HG02610 (cell line): ENCODE data around the gene SIGLEC12.
"Not testable (repeated sequence)": the region's sequence is repeated elsewhere in the genome, so short reads cannot be mapped to it uniquely, and the experiment has no call there.

Experiments used
- ATAC-seq: cut with Tn5 transposase; IDR thresholded peaks from one replicate; pipeline ENCODE4 v1.9.1; 2021; ENCODE audit warnings: mild to moderate bottlenecking, moderate library complexity; ENCODE audit not compliant: unreplicated experiment

SIGLEC12 gene

DNA sequence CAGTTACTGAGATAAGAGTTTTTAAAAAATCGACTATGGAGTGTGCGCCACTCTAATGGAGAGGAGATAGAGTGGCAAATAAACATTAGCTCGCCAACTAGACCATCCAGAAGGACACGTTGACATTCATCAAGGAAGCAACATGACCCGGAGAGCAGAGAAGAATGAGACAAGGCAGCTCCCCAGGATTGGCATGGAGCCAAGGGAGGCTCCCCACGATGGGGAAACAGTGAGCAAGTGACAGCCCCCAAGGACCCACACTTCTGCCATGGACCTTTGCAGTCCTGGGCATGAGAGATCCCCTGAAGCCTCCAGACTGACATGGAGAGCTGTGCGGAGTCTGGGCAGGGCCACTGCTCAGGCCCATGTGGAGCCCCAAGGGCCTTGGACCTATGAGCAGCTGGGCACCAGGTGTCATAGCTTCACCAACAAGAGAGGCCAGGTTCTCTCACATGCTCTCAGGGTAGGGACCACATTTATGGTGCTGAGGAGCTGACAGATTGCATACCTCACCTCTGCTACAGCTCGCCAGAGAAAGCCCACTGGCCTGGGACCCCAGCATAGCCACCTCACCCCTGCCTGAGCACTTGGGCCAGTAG lies 23.2 kb upstream of the SIGLEC12 start:
- no peak for ATAC-seq

DNA sequence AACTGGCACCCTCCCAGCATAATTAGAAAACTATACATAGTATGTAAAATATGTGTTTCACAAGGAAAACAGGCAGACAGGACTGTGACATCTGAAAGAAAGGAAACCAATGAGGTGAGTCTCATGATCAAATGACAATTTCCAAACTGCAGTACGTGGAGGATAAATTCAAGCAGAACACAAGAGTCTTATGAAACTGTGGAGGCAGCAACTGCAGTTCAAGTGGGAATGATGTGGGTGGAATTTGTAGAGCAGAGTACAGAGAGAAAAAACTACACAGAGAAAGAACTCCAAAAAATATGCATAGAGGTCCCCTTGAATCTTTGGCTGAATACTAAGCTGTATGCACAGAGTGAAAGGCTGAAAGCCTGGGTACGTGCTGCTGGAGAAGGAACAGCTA lies 20.2 kb upstream of the SIGLEC12 start:
- no peak for ATAC-seq

DNA sequence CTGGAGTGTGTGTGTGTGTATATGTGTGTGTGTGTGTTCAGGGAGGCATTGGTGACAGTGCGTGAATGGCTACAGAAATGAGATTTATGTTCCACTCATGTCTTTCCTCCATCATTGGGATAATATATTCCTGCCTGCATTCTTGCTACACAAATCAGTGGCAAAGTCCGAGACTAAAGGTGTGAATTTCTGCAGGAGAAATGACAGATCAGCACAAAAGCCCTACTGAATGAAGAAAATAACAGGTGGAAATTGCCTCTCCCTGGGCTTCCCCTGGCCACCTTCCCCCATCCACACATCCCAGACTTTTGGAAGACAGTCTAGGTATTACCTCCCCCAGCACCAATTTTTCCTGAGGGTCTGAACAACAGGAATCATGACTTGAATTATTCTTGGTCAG lies 19.8 kb upstream of the SIGLEC12 start:
- ATAC-seq, result no peak

DNA sequence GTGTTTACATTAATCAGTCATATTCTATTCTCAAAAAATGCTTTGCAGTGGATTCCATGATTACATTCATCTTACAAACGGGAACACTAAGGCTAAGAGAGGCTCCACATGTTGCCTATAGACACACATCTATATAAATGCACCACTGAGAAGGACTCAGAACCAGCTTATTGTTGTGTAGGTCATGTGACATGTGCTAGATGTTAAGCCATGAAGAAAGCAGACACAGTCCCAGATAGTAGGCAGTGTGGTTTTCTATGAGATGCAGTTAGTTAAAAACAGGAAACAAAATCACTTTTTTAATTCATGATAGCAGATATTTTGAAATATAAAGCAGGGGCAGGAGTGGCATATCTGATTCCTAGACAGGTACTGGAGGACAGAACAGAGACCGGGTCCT lies 19.1 kb upstream of the SIGLEC12 start:
- ATAC-seq, result no peak

DNA sequence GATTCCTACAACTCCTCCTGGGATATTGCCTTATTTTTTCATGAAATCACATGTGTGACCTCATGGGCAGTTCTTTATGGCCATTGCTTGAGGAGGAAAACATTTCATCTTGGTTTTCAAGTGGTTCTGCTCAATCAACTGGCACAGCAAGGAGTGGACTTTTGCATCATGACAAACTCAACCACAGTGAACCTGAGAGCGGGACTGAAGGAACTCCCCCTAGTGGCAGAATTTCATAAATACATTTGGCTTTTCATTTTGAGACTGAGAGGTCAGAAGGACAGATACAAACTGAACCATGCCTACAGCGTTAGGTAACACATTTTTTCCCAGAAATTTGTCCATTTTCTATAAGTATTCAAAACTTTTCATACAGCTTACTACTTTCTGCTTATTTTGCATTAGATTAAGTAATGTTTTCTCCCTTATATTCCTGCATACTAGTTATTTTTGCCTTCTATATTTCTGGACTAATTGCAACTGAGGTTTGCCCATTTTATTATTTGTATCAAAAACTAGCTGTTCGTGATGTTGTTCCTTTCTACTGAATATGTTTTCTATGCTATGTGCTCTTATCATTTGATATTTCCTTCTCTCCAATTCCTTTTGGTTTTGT lies 13.4 kb upstream of the SIGLEC12 start:
- ATAC-seq, result no peak

DNA sequence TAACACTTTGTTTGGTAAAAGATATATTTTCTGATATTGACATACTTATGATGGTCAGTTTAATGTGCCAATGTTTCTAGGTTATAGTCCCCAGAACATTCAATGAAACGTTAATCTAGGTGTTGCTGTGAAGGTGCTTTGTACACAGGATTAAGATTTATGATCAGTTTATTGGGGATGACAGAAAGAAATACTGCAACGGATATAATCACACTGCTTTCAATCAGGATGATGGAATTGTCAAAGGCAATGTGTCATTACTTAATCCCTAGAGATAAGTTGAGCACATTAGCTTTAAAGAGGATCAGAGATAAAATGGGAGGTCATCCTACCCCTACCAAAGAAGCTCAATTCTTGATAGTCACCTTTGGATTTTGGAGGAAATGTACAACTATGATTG lies 12.4 kb upstream of the SIGLEC12 start:
- ATAC-seq, result no peak

DNA sequence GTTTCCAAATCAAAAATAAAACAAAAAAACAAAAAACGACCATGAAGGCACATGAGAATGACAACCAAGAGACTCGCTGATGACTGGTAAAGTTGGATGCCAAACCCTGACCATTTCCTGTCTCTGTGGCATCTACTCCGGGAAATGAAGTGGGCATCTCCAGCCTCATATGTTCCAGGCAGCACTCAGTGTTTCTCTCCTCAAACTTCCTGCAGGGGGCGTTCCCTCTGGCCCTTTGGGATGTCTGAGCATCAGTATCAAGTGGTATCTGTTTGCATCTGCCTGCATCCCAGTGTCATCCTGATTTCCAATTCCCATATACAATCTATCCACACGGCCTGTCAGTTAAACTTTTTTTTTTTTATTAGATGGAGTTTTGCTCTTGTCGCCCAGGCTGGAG lies 9.8 kb upstream of the SIGLEC12 start:
- ATAC-seq, result no peak

DNA sequence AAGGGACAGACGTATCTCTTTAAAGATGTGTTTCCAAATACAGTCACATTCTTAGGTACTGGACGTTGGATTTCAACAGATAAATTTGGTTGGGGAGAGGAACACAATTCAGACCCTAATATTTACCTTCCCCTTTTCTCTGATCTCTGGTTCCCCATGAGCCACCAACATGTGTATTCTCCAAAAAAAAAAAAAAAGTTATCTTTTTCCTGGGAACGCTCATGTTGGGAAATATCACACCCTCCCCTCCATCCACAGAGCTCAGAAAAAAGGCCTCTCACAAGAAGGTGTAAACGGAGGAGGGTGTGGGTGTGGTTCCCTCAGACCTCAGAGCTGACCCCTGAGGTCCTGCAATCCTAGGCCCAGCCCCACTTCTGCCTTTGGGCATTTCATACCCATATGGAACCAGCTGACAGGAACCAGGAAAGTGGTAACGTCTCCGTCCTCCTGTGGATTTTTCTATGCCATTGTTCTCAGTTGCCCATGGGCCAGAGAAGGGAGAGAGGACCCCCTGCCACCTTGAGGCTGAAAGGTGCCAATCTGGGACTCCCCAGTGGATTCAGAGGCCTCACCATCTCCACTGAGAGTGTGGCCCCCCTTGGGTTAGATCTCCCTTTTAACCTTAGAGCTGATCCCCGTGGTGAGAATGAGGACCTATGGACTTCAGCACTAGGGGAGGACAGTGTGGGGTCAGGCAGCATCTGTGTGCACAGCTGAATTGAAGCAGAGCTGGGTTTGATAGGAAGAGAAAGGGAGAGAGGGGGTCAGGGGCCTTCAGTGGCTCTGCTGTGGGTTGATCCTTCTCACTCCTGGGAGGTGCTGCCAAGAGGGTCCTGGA lies 8.4 kb upstream of the SIGLEC12 start:
- ATAC-seq, result no peak

DNA sequence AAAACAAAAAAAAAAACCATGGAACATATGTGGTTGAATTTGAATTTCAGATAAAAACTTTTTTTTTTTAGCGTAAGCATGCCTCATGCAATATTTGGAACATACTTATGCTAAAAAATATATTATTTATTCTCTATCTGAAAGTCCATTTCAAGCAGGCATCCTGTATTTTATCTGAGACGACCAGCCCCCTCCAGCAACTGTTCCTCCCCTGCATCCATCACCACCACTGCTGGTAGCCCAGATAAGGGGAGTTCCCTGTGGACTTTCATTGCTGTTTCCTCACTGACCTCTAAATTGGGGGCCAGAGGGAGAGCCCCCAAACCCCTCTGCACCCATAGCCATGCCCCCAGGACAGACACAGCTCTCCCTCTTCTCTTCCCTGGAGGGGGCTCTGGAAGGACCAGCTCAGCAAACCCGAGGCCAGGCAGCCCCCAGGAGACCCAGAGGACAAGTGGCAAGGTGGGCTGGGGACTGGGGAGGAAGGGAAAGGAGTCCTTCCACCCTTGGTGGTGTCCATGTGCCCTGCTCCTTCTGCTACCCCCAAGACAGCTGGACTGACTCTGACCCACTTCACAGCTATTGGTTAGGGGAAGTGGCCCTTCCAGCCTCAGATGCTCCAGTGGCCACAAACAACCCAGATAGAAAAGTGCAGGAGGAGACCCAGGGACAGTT lies 6.6 kb upstream of the SIGLEC12 start:
- ATAC-seq, result no peak

DNA sequence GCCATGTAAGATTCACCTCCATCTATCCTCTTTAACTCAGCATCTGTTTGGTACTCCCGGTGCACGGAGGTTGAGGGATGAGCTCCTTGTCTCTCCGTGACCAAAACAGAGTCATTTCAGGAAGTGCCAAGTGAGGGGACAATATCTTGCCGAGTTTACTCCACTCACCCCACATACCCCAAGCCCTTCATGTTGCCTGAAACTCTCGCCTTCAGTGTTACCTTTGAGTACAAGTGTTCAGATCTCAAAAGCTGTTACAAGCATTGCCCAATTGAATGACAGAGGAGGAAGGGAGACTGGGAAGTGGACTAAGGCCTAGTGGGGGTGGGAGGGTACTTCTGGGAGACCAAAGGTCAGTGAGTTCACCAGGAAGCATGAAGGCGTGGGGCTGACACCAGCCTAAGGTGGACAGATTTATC lies 6.0 kb upstream of the SIGLEC12 start:
- no peak for ATAC-seq

DNA sequence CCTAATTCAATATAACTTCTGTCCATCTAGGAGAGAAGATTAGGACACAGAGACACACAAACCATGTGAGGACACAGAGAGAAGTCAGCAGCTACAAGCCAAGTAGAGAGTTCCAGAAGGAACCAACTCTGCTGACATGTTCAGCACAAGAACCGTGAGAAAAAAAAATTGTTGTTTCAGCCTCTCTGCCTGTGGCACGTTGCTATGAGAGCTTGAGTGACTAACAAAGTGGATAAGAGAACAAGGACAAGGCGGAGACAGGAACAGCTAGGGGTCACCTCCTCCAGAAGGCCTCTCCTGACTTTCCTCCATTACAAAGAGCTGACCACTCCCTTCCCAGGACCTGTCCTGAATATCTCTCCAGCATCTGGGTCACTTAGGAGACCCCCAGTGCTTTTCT lies 5.6 kb upstream of the SIGLEC12 start:
- no peak for ATAC-seq

DNA sequence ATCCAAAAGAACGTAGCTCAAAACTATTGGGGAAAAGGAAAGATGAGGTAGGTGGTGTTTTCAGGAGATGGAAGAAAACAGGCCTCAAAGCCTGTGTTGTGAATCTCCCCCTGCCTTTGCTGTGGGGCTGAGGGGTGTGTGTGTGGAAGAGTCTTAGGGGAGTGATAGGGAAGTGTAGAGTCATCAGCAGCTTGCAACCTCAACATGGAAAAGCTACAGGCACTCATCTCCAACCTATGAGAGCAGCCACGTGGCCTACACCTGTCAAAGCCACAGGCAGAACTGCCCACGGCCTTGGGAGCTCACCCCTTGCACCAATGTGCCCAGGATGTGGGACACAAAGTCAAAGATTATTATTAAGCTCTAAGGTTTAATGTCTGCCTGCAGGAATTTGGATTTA lies 4.3 kb upstream of the SIGLEC12 start:
- no peak for ATAC-seq

DNA sequence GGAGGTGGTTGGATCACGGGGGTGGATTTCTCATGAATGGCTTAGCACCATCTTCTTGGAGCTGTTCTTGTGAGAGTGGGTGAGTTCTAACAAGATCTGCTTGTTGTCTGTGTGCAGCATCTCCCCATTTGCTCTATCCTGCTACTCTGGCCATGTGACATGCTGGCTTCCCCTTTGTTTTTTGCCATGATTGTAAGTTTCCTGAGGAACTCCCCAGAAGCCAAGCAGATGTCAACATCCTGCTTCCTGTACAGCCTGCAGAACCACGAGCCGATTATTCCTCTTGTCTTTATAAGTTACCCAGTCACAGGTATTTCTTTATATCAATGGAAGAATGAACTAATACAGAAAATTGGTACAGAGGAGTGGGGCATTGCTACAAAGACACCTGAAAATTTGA lies 2.3 kb upstream of the SIGLEC12 start:
- ATAC-seq, result no peak

DNA sequence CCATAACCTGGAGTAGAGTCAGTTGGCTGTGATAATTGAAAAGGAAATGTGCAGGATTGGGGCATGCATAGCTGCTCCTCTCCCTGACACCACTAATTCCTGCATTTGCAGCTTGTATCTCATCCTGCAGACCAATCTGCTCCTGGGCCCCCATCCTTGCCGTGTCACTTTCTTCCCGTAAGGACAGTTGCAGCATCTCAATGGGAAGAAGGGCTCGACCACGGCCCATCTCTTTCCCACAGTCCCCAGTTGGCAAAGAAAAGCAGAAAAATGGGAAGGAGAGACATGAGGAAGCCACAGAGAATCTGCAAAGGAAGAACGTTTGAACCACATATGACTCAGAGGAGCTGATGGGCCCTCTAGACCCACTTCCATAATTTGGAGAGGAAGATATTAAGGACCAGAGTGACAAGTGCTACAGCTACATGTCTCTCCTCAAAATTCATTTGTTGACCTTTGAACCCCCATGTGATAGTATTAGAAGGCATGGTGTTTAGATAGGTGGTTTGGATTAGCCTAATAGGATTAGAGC lies 1.8 kb upstream of the SIGLEC12 start:
- ATAC-seq, result no peak

DNA sequence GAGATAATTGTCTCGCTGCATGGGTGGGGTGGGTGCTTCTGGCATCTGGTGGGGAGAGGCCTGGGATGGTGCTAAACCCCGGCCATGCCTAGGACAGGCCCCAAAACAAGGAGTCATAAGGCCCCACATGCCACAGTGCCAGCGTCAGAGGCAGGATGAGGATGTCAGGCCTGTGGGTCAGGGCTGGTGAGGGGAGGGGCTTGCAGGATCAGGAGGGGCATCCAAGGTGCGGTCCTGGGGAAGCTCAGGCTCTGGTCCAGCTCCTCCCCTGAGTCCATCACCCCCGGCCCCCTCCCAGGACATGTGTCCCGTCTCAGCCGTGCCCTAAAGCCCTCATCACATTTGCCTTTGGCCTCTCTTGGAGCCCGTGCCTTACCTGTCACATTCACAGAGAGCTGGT lies 669 bp downstream of the SIGLEC12 start:
- ATAC-seq, result not testable (repeated sequence)

DNA sequence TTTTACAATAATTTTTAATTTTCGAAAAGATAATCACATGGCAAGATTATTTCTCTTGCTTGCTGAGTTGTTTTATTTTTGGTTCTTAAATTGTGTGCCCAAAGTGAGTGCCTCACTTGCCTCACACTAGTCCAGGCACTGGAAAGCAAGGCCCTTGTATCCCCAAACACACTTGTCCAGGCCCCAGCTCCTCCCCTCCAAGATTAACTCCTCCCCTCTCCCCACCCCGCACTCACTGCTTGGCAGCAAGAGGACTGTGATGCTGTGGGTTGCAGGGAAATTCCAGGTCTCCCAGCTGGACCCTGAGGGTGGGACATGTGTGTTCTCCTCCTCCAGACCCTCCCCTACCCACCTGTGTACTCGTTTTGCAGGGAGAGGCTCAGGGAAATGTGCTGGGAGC lies 3.9 kb downstream of the SIGLEC12 start:
- ATAC-seq, result no peak

DNA sequence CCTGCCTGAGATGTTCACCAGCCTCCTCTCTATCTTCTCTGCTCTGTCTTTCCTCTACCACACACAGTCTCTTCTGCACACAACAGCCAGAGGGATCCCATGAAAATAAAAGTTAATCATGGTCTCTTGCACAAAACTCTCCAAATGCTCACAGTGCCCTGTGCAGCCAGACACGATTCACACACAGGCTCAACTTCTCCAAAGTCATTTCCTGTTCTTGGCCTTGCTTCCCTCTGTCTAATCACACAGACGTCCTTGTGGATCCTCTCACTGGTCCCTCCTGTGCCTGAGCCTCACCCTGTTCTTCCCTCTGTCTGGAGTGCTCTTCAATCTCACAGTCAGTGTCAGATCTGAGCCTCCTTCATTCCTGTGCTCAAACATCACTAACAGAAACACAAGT lies 7.8 kb downstream of the SIGLEC12 start:
- no peak for ATAC-seq

DNA sequence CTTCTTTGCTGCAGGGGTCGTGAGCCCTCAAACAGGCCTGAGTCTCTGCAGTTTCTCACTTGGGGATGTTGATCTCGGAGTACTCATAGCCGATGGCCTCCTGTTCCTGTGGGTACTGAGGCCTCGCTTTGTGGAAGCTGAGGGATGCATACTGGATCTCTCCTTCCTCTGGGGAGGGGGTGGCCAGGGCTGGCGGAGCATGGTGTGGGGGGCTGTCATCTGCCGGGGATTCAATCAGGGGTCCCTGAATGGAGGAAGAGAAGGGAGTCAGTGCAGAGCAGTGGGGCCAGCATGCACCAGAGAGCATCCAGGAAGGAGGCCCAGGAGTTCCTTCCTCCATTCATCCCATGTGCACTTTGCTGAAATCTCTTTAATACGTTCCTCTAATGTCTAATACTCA lies 10.0 kb downstream of the SIGLEC12 start:
- ATAC-seq, result no peak

DNA sequence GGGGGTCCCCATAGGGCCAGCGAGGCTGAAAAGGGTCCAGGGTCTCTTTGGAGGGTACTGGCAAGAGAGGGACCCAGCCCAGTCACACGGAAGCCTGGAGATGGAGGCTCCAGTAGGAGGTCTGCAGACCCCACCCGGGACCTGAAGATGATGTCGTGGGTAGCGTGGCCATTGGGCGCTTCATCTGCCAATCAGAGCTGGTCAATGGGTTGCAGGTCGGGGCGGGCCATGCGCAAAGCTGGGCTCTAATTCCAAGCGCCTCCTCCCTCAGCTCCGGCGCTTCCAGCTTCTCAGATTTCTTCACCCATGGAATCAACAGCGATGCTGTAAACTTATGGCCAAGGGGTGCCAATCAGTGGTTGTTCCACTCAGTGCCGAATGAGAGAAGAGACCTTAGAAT lies 10.9 kb downstream of the SIGLEC12 start:
- no peak for ATAC-seq

DNA sequence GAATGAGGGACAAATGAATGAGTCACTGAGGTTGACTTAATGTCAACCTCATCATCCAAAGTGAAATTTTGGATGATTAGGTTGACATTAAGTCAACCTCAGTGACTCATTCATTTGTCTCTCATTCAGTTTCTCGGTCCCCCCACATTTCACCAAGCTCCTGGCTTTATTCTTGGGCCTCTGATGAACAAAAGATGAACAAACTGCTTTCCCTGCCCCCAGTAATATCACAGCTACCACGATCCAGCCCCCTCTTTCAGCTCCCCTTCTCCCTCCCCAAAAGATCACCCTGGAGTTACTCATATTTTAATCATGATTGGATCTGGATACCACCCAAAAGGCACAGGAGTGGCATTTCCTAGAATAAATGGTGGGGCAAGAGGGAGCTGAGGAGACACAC lies 12.5 kb downstream of the SIGLEC12 start:
- no peak for ATAC-seq

DNA sequence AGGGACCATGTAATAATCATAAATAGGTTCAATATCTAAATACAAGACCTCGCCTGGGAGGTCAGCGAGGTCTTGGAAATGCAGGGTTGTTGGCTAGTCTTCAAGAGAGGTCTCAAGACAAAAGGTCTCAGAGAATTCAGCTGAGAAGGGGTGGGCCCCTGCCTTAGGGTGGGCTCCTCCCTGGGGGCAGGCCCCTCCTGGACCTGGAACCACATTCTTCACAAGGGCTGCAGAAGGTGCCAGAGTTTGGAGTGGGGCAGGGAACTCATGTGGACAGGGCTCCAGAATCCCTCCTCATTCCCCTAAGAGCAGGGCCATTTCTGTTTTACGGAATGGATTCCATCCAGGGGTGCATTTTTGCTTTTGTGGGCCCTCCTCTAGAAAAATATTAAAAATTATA lies 13.1 kb downstream of the SIGLEC12 start:
- ATAC-seq, result no peak
